Measurements from ENCODE around the gene MARCHF10.
"Not testable (repeated sequence)": the region's sequence is repeated elsewhere in the genome, so short reads cannot be mapped to it uniquely, and the experiment has no call there.

MARCHF10 gene

GRCh38 chr17:62791767-62792446 is 16.2 kb downstream of the MARCHF10 start:
- ChIA-PET POLR2A (no interaction called here), CTCF (interaction anchor here (0.6 kb wide), 1 partner anchor 37 kb away, joined by 6 read pairs; no protein-coding TSS in a partner anchor)
- TF ChIP-seq ZNF384 (IDR thresholded peaks at IDR 0.05) = no peak
- peak; percentile 40; the same call in 1 of the 2 replicates for TF ChIP-seq L3MBTL2 (conservative IDR thresholded peaks at IDR 0.05)
- DNase-seq (ENCODE audit: extremely low spot score) = no peak

GRCh38 chr17:62791235-62791734 is 16.8 kb downstream of the MARCHF10 start:
- ChIA-PET POLR2A (no interaction called here), CTCF (interaction anchor here (0.6 kb wide), 1 partner anchor 38 kb away, joined by 6 read pairs; no protein-coding TSS in a partner anchor)
- TF ChIP-seq ELF4 (IDR thresholded peaks at IDR 0.05) (no peak), LEF1 (IDR thresholded peaks at IDR 0.05; ENCODE audit: borderline replicate concordance) (no peak), ARNT (IDR thresholded peaks at IDR 0.05) (no peak), FOXA1 (IDR thresholded peaks at IDR 0.05) (no peak), BHLHE40 (IDR thresholded peaks at IDR 0.05; ENCODE audit: borderline replicate concordance) (no peak), ZNF384 (IDR thresholded peaks at IDR 0.05) (no peak), SP1 (IDR thresholded peaks at IDR 0.05) (no peak), L3MBTL2 (conservative IDR thresholded peaks at IDR 0.05) (no peak), CTBP1 (IDR thresholded peaks at IDR 0.05; ENCODE audit: borderline replicate concordance) (no peak), FOXK2 (IDR thresholded peaks at IDR 0.05) (no peak), HDGF (IDR thresholded peaks at IDR 0.05; ENCODE audit: borderline replicate concordance) (no peak), TARDBP (IDR thresholded peaks at IDR 0.05) (no peak), FOXM1 (IDR thresholded peaks at IDR 0.05; ENCODE audit: borderline replicate concordance) (no peak), NFRKB (IDR thresholded peaks at IDR 0.05) (no peak), PKNOX1 (IDR thresholded peaks at IDR 0.05) (no peak)
- DNase-seq (ENCODE audit: extremely low spot score) = no peak

- ChIA-PET POLR2A (no interaction called here), CTCF (no interaction called here)
- DNase-seq (ENCODE audit: extremely low spot score) = no peak
- no peak for TF ChIP-seq HDGF (IDR thresholded peaks at IDR 0.05; ENCODE audit: borderline replicate concordance)
- no peak for TF ChIP-seq SP1 (IDR thresholded peaks at IDR 0.05)
- no peak for TF ChIP-seq SUZ12 (IDR thresholded peaks at IDR 0.05)
- no peak for TF ChIP-seq FOXA1 (IDR thresholded peaks at IDR 0.05)
- TF ChIP-seq ELF4 (IDR thresholded peaks at IDR 0.05) = no peak
These were observed 17.5 kb downstream of the MARCHF10 start for GRCh38 chr17:62790564-62790986.

GRCh38 chr17:62787366-62787765 is 20.7 kb downstream of the MARCHF10 start:
- CTCF ChIA-PET = no interaction called here
- TF ChIP-seq NFRKB (IDR thresholded peaks at IDR 0.05) = no peak
- no peak for TF ChIP-seq SP1 (IDR thresholded peaks at IDR 0.05)
- TF ChIP-seq FOXK2 (IDR thresholded peaks at IDR 0.05) = no peak
- TF ChIP-seq PKNOX1 (IDR thresholded peaks at IDR 0.05) = no peak
- no peak for TF ChIP-seq ELF4 (IDR thresholded peaks at IDR 0.05)
- POLR2A ChIA-PET = no interaction called here
- DNase-seq (ENCODE audit: extremely low spot score) = no peak

- POLR2A ChIA-PET = no interaction called here
- no peak for TF ChIP-seq FOXM1 (IDR thresholded peaks at IDR 0.05; ENCODE audit: borderline replicate concordance)
- no peak for TF ChIP-seq SP1 (IDR thresholded peaks at IDR 0.05)
- no peak for TF ChIP-seq ELF4 (IDR thresholded peaks at IDR 0.05)
- TF ChIP-seq FOXA1 (IDR thresholded peaks at IDR 0.05) = no peak
- TF ChIP-seq ARNT (IDR thresholded peaks at IDR 0.05) = no peak
- TF ChIP-seq TARDBP (IDR thresholded peaks at IDR 0.05) = no peak
- CTCF ChIA-PET = no interaction called here
- no peak for DNase-seq (ENCODE audit: extremely low spot score)
These were observed 21.5 kb downstream of the MARCHF10 start for GRCh38 chr17:62786646-62787045.

GRCh38 chr17:62785983-62786382 is 22.1 kb downstream of the MARCHF10 start:
- CTCF ChIA-PET; POLR2A ChIA-PET; DNase-seq (ENCODE audit: extremely low spot score): not testable (repeated sequence)

GRCh38 chr17:62782730-62783270 is 25.3 kb downstream of the MARCHF10 start:
- TF ChIP-seq SP1 (IDR thresholded peaks at IDR 0.05) (no peak), ZNF384 (IDR thresholded peaks at IDR 0.05) (no peak), FOXM1 (IDR thresholded peaks at IDR 0.05; ENCODE audit: borderline replicate concordance) (no peak), NFRKB (IDR thresholded peaks at IDR 0.05) (no peak), PKNOX1 (IDR thresholded peaks at IDR 0.05) (no peak), TARDBP (IDR thresholded peaks at IDR 0.05) (no peak), L3MBTL2 (conservative IDR thresholded peaks at IDR 0.05) (no peak)
- DNase-seq (ENCODE audit: extremely low spot score) = no peak
- ChIA-PET POLR2A (no interaction called here), CTCF (no interaction called here)
